A673 (cell line): ENCODE results near the gene ABTB1.

Experiments
- CTCF ChIP-seq: fragments of 300-800, 200-600 bp; sonication (generic); conservative IDR thresholded peaks from 2 replicates; pipeline ENCODE4 v1.5.1; 2017; ENCODE audit warnings: low read depth, mild to moderate bottlenecking, antibody characterized with exemption, low read length, moderate library complexity, mixed read lengths
- EZH2 ChIP-seq: fragments of 200-600 bp; sonication (generic); IDR thresholded peaks from 2 replicates; pipeline ENCODE4 v1.6.1; 2017; ENCODE audit warnings: borderline replicate concordance, low read depth, mild to moderate bottlenecking, mixed read lengths, antibody characterized with exemption, low read length; ENCODE audit not compliant: poor library complexity, severe bottlenecking

- TF ChIP-seq EZH2 (no peak), CTCF (no peak)
Observed at GRCh38 chr3:127654374-127654773, 18.4 kb upstream of the ABTB1 start.
